Measurements from ENCODE around the gene ARRB1.

- no peak for TF ChIP-seq CTCF (IDR thresholded peaks at IDR 0.05)
- TF ChIP-seq POLR2AphosphoS5 (IDR thresholded peaks at IDR 0.05; ENCODE audit: insufficient read depth in 1 of 2, low read depth in 1 of 2), result no peak
- TF ChIP-seq POLR2A (IDR thresholded peaks at IDR 0.05), result no peak
These were observed 36.4 kb upstream of the ARRB1 start for GRCh38 chr11:75387736-75388294.
